Aorta (tissue), 5 donors: Measurements from ENCODE around the gene ZFHX3. TPM values are rescaled to one million over a fixed set of nuclear protein-coding genes. Genes with fewer than 3 reads are reported as not detected.
A peak's percentile ranks its signal among the peaks of the same experiment; 100 is the strongest.

ENCODE experiments used
- ATAC-seq: fragments of 200-7000 bp; cut with Tn5 transposase; one replicate; pipeline ENCODE4 v1.9.1; 2022; ENCODE audit warnings: moderate library complexity; ENCODE audit not compliant: low FRiP score
- DNase-seq, 2 donors: peaks; one replicate each; pipeline ENCODE4 v3.0.0-alpha.2; 2020
- H3K27ac ChIP-seq, 2 donors: one replicate each; pipeline ENCODE4 v1.5.1; 2013; ENCODE audit warnings: low read length in 2 of 2, mild to moderate bottlenecking in 2 of 2, moderate library complexity in 2 of 2, control low read depth in 1 of 2, inconsistent platforms in 1 of 2, low read depth in 1 of 2
- H3K27me3 ChIP-seq, 2 donors: one replicate each; pipeline ENCODE4 v1.6.1; 2013; ENCODE audit warnings: control low read depth in 1 of 2, low read length in 1 of 2, mild to moderate bottlenecking in 1 of 2, moderate library complexity in 1 of 2; ENCODE audit not compliant: insufficient read depth in 2 of 2, control insufficient read depth in 1 of 2
- H3K36me3 ChIP-seq, 2 donors: one replicate each; pipeline ENCODE4 v1.6.1; 2013; ENCODE audit warnings: control low read depth in 1 of 2, low read length in 1 of 2, mild to moderate bottlenecking in 1 of 2; ENCODE audit not compliant: insufficient read depth in 2 of 2, control insufficient read depth in 1 of 2
- H3K4me1 ChIP-seq, 2 donors: one replicate each; pipeline ENCODE4 v1.6.1; 2013; ENCODE audit warnings: low read length in 2 of 2, control low read depth in 1 of 2, mild to moderate bottlenecking in 1 of 2, moderate library complexity in 1 of 2; ENCODE audit not compliant: insufficient read depth in 2 of 2, control insufficient read depth in 1 of 2
- H3K4me3 ChIP-seq, 2 donors: one replicate each; pipeline ENCODE4 v1.5.1; 2013; ENCODE audit warnings: low read length in 2 of 2, control low read depth in 1 of 2, mild to moderate bottlenecking in 1 of 2
- H3K9me3 ChIP-seq: one replicate; pipeline ENCODE4 v1.6.1; 2013; ENCODE audit warnings: mild to moderate bottlenecking, low read length; ENCODE audit not compliant: control insufficient read depth
- WGBS, 2 donors: extraction: QIAGEN DNeasy Blood & Tissue Kit; methylation state at CpG; one replicate each; pipeline ENCODE4 v1.1.7; 2013; 5-methylcytosine and 5-hydroxymethylcytosine counted together
- intact Hi-C, 2 donors: fragments of 100-400 bp; cut with DNase I; formaldehyde crosslinking; loops; one replicate each; pipeline versions ENCODE4 v1.14.2 to v1.15.0; 2022
- polyA plus RNA-seq, 2 donors: library from polyadenylated mRNA; stranded (reverse); fragments of 200-250 nt; gene quantifications; one replicate each; pipeline ENCODE4 v1.2.3, GENCODE V29; 2013
- total RNA-seq, 2 donors: library from RNA; stranded (reverse); fragmentation: NEBNext Ultra II Directional; extraction: Animal tissue kit (Norgen Biotek cat#: 25700); gene quantifications; one replicate each; pipeline ENCODE4 v1.2.1, GENCODE V29; 2021
- donor health status: healthy with polysubstance abuse.
- donor health status: Bipolar disorder and iron deficiency.
- donor health status: DM: no; HTN: no; CAD: no.
- donor health status: DM: no; HTN: no; CAD: no.
- donor health status: DM: yes; HTN: yes; CAD: no.

Gene ZFHX3
- total and polyA plus RNA-seq, 4 donors, result 4.3 to 96.9 (median 37.7) TPM

DNA sequence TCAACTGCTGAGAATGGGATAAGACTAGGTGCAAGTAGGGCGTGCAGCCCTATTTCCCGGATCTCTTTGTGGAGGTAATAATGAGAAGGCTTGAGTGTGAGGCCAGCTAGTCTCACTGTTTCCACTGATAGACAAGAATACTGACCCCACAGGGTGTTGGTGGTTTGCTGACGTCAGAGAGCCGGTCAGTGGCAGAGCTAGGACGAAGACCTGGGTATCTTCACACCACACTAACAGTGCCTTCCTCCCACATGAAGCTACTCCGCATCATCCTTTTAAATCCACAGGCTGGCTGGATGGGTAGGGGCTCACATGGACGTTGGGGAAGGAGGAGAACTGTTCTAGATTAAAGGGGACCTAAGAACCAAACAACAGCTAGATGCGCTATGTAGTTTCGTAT lies 68.0 kb downstream of the ZFHX3 start:
- no peaks in the 10 kb centered on the region for H3K36me3 ChIP-seq
- WGBS, 2 donors, result 70 to 74% methylated on average over 9 of the region's 9 CpGs
- peaks cover 0 to 2% of the 10 kb centered on the region in 2 donors for H3K4me1 ChIP-seq
- H3K27ac ChIP-seq, result no peak overlapping the region
- intact Hi-C loops, result no loop called here
- no peak overlapping the region for H3K4me3 ChIP-seq
- no peak for ATAC-seq
- H3K27me3 ChIP-seq, result no peaks in the 10 kb centered on the region
- DNase-seq, result no peak
- no peaks in the 10 kb centered on the region for H3K9me3 ChIP-seq

DNA sequence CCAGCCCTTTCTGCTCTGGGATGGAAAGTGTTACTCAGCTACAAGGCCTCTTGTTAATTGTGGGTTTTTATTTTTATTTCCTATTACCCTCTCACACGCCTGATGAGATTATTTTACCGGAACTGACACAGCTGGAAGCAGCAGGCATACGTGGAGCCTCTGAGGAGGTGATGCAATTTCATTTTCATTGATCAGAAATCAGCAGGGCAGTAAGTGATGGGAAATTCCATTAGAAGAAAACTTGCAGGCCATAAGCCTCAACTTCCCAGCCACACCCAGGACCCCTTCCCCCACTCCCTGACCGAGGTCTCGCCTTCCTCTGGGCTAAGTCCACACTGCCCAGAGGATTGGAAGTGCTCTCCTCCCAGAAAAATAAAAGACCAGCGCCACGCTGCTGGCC lies 69.7 kb downstream of the ZFHX3 start:
- peak; percentile 36 for ATAC-seq
- Histone ChIP-seq H3K9me3 (no peaks in the 10 kb centered on the region), H3K36me3 (no peaks in the 10 kb centered on the region), H3K4me1 (peaks cover 3 to 5% of the 10 kb centered on the region in 2 donors), H3K4me3 (no peak overlapping the region), H3K27ac (no peak overlapping the region), H3K27me3 (no peaks in the 10 kb centered on the region)
- intact Hi-C loops, result no loop called here
- 52 to 75% methylated on average over 7 of the region's 7 CpGs for WGBS, 2 donors
- DNase-seq, result no peak

DNA sequence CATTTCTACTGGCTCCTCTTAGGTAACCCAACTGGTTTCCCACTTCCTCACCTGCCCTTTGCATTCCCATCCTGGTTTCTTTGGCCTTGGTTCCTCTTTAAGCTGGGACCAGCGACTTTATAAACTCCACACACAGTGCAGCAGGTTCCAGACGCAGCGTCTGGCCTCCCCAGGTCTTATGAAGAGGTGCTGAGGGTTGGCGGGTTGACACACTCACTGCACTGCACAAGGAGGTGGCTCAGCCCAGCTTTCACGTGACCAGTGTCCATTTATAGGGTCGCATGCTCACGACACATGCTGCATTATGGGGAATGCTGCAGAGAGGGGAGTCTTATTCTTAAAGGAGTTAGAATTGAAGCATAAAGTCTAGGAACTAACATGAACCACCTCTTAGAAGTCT lies 70.8 kb downstream of the ZFHX3 start:
- no peak overlapping the region for H3K4me3 ChIP-seq
- H3K27me3 ChIP-seq, result no peaks in the 10 kb centered on the region
- intact Hi-C loops, result no loop called here
- H3K27ac ChIP-seq, result no peak overlapping the region
- no peaks in the 10 kb centered on the region for H3K36me3 ChIP-seq
- peaks cover 3 to 5% of the 10 kb centered on the region in 2 donors for H3K4me1 ChIP-seq
- ATAC-seq (no peak), DNase-seq (no peak)
- 83 to 85% methylated on average over 7 of the region's 7 CpGs for WGBS, 2 donors
- H3K9me3 ChIP-seq, result no peaks in the 10 kb centered on the region

DNA sequence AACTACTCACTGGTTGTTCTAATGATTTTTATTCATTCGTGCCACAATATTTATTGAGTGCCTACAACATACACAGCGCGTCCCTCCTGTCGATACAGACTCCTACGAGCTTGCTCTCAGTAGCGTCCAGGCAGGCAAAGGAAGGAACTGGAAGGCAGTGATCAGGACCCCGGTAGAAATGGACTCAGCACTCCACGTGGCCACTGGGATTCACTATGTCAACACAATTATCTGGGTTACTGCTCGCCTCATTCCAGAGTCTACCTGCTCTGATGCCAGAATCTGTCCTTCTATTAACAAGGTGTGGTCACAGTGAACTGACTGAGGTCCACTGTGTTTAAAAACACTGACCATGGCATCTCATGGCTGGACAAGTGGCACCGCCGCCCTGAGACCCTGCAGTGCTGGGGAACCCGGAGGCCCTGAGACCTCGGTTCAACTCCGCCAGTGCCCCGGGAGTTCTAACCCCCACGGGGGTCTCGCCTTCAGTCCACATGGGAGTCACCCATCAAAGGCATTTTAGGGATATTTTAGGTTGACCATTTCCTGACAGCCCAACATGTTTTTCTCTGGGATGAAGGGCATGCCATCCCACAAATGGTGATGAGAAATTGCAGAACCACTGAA lies 71.4 kb downstream of the ZFHX3 start:
- Histone ChIP-seq H3K27me3 (no peaks in the 10 kb centered on the region), H3K36me3 (no peaks in the 10 kb centered on the region), H3K4me1 (peaks cover 3 to 5% of the 10 kb centered on the region in 2 donors), H3K9me3 (no peaks in the 10 kb centered on the region), H3K4me3 (no peak overlapping the region), H3K27ac (no peak overlapping the region)
- WGBS, 2 donors, result 84 to 86% methylated on average over 17 of the region's 17 CpGs
- intact Hi-C loops, result no loop called here
- no peak for ATAC-seq
- DNase-seq, result no peak

DNA sequence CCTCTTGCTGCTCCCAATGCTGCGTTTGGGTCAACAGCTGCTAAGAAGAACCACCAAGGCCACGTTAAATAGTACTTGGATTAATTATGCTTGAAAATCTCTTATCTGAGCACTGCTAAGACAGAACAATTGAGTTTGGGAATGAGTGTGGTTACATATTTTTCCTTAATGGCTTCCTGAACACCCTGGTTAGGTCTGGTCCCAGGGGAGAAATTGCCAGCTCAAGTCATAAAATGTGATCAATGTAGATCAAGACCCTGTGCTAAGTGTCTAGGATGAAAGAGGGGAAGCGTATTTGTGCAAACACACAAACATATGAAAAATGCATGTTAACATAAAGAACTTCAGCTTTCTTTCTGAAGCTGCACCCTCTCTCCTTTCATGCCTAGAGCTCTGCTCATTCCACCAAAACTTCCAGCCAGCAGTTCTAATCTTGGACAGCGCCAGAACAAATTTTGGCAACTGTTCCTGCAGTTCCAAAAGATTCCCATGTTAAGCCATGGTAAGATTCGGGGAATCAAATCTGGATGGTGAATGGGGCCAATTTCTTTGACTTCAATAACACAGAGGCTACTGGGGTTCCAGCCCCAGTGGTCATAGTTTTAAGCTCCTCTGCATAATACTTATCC lies 72.0 kb downstream of the ZFHX3 start:
- Histone ChIP-seq H3K27ac (no peak overlapping the region), H3K4me3 (no peak overlapping the region), H3K9me3 (no peaks in the 10 kb centered on the region), H3K36me3 (no peaks in the 10 kb centered on the region), H3K27me3 (no peaks in the 10 kb centered on the region), H3K4me1 (peaks cover 5 to 6% of the 10 kb centered on the region in 2 donors)
- intact Hi-C loops, result no loop called here
- ATAC-seq (no peak), DNase-seq (no peak)
- 38 to 46% methylated on average over 5 of the region's 5 CpGs for WGBS, 2 donors

DNA sequence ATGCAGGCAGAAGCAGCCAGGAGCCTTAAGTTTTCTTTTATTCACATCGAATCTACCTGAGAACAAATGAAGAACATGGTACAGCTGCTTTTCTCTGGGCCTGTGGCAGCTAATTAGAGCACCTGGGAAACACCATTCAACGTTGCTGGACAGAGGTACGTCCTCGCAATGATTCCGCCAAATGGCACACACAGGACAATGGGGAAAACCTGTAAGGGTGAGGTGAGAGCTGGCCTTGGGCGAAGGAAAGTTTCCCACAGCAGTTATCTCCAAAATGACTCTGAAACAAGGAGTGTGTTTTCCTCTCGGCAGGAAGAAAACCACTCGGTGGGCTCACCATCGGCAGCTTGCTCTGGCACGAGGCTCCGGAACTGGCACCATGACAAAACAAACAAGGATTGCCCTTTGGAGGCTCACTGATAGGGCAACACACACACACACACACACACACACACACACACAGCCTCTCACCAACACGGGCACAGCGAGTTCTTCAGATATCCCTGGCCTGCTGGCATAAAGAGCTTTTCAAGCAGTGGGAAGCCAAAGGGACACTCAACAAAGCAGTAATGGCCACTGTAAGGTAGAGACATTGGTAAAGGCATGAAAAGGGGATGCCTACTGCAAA lies 73.7 kb downstream of the ZFHX3 start:
- H3K27me3 ChIP-seq, result no peaks in the 10 kb centered on the region
- no peak overlapping the region for H3K4me3 ChIP-seq
- DNase-seq, result no peak
- H3K4me1 ChIP-seq, result peaks cover 5 to 6% of the 10 kb centered on the region in 2 donors
- intact Hi-C loops, result no loop called here
- no peaks in the 10 kb centered on the region for H3K36me3 ChIP-seq
- H3K9me3 ChIP-seq, result no peaks in the 10 kb centered on the region
- peak overlapping the region in 1 of 2 donors; percentile 15 for H3K27ac ChIP-seq
- 36 to 44% methylated on average over 13 of the region's 13 CpGs for WGBS, 2 donors
- no peak for ATAC-seq

DNA sequence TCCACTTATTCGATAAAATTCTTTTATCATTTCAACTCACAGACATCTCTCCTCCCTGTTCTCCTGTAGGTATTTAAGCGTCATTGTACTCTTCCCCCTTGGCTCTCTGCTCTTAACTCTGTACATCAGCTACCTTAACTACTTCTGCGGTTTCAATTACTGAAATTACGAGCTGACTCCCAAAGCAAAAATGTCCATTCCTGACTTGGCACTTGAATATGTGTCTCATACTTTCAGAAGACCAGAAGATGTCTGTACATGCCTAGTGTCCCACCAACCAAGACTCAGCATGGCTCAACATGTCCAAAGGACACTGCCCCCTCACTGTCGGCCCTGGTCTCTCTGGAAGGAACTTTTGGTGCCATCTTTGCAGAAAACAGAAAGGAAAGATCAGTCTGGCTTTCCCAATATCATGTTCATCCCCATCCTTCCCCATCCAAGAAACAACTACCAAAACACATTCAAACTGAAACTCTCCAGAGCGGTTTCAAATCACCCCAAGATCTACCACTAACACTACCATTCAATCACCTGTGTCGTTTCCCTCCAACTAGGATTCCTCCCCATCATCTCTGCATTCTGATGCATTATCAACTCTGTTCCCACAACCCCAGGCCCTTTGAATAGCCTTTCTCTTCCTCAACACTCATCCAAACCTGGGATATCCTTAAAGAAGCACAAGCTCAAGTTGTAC lies 74.9 kb downstream of the ZFHX3 start:
- no peak for DNase-seq
- WGBS, 2 donors, result 91 to 93% methylated on average over 7 of the region's 7 CpGs
- Histone ChIP-seq H3K4me1 (peaks cover 5 to 6% of the 10 kb centered on the region in 2 donors), H3K27me3 (no peaks in the 10 kb centered on the region), H3K36me3 (no peaks in the 10 kb centered on the region), H3K27ac (no peak overlapping the region), H3K4me3 (no peak overlapping the region), H3K9me3 (no peaks in the 10 kb centered on the region)
- intact Hi-C loops, result no loop called here
- no peak for ATAC-seq

DNA sequence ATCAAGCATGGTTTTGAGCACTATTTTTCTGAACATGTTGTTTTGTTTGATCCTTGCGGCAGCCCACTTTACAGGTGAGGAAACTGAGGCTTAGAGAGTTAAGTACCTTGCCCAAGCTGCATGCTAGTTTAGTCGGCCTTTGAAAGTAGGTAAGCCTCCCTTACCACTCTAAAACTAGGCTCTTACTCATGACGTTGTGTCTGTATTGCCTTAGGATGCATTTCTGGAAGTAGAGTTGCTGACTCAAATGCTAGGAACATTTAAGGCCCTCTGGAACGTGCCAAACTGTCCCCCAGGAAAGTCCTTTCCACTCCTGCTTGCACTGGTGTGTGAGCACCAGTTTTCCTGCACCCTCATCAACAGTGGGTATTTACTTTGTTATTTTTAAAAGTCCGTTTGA lies 76.6 kb downstream of the ZFHX3 start:
- 25 to 33% methylated on average over 5 of the region's 5 CpGs for WGBS, 2 donors
- no peaks in the 10 kb centered on the region for H3K36me3 ChIP-seq
- no peak overlapping the region for H3K4me3 ChIP-seq
- no peak overlapping the region for H3K27ac ChIP-seq
- peaks cover 5 to 6% of the 10 kb centered on the region in 2 donors for H3K4me1 ChIP-seq
- no peaks in the 10 kb centered on the region for H3K27me3 ChIP-seq
- H3K9me3 ChIP-seq, result no peaks in the 10 kb centered on the region
- no peak for DNase-seq
- ATAC-seq, result no peak
- intact Hi-C loops, result no loop called here
